Activated CD4-positive, alpha-beta T cell treated with anti-CD3 and anti-CD28 coated beads for 4 hours (primary cell): ENCODE data around the gene TNP2.
"Not testable (repeated sequence)": the region's sequence is repeated elsewhere in the genome, so short reads cannot be mapped to it uniquely, and the experiment has no call there.

Source experiments
- DNase-seq, 2 donors: peaks; one replicate each; pipeline ENCODE4 v3.0.0-alpha.2; 2020

Gene TNP2

GRCh38 chr16:11239644-11240632 is 29.2 kb downstream of the TNP2 start:
- no peak for DNase-seq

GRCh38 chr16:11238272-11239202 is 30.6 kb downstream of the TNP2 start:
- no peak for DNase-seq

GRCh38 chr16:11236461-11237254 is 32.5 kb downstream of the TNP2 start:
- DNase-seq, result no peak

- no peak for DNase-seq
Observed at GRCh38 chr16:11235703-11235991, 33.5 kb downstream of the TNP2 start.

GRCh38 chr16:11234884-11235702 is 34.0 kb downstream of the TNP2 start:
- no peak for DNase-seq

- DNase-seq, result peak; percentile 73 to 76
Observed at GRCh38 chr16:11233727-11234376, 35.3 kb downstream of the TNP2 start.

GRCh38 chr16:11232852-11233726 is 36.0 kb downstream of the TNP2 start:
- DNase-seq, result peak; percentile 89 to 90

- DNase-seq, result no peak
Observed at GRCh38 chr16:11232302-11232851, 36.7 kb downstream of the TNP2 start.

- DNase-seq, result no peak
Observed at GRCh38 chr16:11231367-11231970, 37.7 kb downstream of the TNP2 start.

- DNase-seq, result no peak
Observed at GRCh38 chr16:11229906-11230305, 39.2 kb downstream of the TNP2 start.

GRCh38 chr16:11229432-11229831 is 39.7 kb downstream of the TNP2 start:
- no peak for DNase-seq

- no peak for DNase-seq
Observed at GRCh38 chr16:11225677-11226549, 43.2 kb downstream of the TNP2 start.

- DNase-seq, result peak; percentile 80
Observed at GRCh38 chr16:11224894-11225676, 44.0 kb downstream of the TNP2 start.

GRCh38 chr16:11224096-11224893 is 44.8 kb downstream of the TNP2 start:
- peak; percentile 26 to 50 for DNase-seq

GRCh38 chr16:11220507-11220906 is 48.6 kb downstream of the TNP2 start:
- not testable (repeated sequence) for DNase-seq

GRCh38 chr16:11219178-11219577 is 49.9 kb downstream of the TNP2 start:
- DNase-seq, result no peak

GRCh38 chr16:11218604-11218962 is 50.5 kb downstream of the TNP2 start:
- no peak for DNase-seq
